HG03354 (cell line): ENCODE data around the gene TENT4B.
"Not testable (repeated sequence)": the region's sequence is repeated elsewhere in the genome, so short reads cannot be mapped to it uniquely, and the experiment has no call there.

Experiments
- ATAC-seq: cut with Tn5 transposase; IDR thresholded peaks from one replicate; pipeline ENCODE4 v1.9.1; 2021; ENCODE audit warnings: mild to moderate bottlenecking; ENCODE audit not compliant: unreplicated experiment, poor library complexity, severe bottlenecking

TENT4B gene

DNA sequence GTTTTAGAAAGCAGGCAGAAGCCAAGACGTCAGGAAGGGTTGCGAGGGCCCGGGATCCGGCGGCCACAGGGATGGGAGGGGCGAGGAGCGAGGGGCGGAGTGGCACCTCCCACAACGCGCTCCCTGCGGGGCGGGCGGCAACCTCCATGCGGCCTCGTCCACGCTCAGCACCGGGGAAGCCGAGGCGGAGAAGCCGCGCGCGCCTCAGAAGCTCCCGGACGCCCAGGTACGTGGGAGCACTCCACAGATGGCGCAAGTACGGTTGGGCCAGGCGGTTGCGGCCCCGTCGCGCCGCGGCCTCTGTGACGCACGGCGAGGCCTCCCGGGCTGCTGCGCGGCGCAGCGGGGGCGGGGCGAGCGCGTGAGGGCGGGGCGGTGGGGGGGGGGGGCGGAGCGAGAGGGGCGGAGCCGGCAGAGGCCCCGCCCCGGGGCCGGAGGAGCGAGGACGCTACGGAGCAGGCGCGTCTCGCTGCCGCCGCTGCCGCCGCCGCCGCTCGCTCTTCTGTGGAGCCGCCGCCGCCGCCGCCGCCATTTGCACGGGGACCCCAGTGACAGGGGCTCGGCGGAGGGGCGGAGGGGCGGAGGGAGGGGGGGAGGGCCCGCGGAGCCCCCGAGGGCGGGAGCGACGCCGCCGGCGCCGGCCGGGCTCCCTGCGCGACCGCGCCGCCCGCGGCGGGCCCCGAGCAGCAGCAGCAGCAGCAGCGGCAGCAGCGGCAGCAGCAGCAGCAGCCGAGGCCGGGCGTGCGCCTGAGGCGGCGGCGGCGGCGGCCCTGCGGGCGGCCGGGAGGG lies at the start of gene TENT4B:
TENT4B (plus strand) TSS at position 500 of the 789 bp plus-strand sequence. CDS start 316 bp downstream, outside the sequence.
- ATAC-seq: peak; percentile 83

DNA sequence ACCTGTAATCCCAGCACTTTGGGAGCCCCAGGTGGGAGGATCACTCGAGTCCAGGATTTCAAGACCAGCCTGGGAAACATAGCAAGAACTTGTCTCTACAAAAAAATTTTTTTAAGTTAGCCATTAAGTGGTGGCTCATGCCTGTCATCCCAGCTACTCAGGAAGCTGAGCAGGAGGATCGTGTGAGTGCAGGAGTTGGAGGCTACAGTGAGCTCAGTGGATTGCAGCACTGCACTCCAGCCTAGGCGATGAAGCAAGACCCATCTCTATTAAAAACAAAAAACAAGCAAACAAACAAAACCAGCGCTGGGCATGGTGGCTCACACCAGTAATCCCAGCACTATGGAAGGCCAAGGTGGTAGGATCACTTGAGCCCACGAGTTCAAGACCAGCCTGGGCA lies 49.3 kb upstream of the TENT4B start:
- ATAC-seq: no peak

DNA sequence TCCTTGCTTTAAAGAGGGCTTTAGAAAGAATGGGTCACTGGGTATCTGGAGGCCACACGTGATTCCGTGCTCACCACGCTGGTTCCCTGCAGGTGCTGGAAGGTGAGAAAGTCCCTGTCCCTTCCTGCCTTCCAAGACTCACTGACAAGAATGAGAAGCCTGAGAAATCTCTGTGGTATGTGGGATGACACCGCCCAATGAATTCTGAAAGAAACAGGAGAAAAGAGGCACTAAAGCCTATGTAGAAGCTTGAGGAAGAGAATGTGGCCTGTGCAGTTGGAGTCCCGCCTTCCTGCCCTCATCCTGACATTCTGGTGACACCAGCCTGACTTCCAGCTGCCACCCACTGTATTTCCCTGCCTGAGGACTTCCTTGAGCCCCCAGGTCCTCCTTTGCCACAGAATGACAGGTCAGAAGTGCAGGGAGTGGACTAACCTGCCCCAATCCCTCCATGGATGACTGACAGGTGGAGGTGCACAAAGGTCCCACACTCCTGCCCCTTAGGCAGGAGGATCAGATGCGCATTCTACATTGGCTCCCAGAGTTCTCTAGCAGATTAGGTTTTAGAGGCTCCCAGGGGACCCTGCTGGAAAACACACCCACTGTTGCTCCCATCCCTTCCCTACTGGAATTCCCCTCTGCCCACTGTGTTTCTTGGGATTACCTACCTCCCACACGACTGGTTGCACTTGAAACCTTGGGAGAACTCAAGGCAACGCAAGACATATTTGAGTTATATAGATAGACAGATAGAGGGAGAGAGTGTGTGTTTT lies 38.6 kb upstream of the TENT4B start:
- no peak for ATAC-seq

DNA sequence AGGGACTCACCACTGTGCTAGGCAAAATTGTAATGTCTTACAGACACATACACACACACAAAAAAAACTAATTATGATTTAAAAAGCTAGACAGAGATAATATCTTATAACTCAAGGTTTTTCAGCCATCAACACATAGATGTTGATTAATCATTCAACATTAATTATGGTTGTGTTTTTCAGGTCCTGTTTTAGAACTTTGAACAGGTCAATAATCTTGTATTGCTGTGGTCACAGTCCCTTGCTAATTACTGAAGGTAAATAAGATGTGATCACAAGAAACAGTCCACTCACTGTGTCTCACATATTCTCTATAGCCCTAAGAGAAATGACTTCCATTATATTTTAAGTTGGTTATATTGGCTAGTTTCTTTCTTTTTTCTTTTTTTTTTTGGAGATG lies 32.4 kb upstream of the TENT4B start:
- no peak for ATAC-seq

DNA sequence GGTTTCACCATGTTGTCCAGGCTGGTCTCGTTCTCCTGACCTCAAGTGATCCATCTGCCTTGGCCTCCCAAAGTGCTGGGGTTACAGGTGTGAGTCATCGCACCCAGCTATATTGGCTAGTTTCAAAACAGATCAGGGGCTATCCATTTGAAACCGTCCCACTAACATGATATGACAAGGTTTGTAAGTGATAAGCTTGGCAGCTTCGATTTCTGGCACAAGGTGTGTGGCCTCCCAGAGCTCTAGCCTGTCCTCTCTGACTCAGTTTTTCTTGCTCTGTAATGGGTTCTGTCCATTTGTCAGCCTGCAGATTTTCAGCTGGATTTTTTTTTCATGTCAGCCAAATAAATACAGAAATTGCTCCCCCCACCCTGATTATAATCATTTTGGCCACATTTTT lies 31.8 kb upstream of the TENT4B start:
- ATAC-seq: peak; percentile 58

DNA sequence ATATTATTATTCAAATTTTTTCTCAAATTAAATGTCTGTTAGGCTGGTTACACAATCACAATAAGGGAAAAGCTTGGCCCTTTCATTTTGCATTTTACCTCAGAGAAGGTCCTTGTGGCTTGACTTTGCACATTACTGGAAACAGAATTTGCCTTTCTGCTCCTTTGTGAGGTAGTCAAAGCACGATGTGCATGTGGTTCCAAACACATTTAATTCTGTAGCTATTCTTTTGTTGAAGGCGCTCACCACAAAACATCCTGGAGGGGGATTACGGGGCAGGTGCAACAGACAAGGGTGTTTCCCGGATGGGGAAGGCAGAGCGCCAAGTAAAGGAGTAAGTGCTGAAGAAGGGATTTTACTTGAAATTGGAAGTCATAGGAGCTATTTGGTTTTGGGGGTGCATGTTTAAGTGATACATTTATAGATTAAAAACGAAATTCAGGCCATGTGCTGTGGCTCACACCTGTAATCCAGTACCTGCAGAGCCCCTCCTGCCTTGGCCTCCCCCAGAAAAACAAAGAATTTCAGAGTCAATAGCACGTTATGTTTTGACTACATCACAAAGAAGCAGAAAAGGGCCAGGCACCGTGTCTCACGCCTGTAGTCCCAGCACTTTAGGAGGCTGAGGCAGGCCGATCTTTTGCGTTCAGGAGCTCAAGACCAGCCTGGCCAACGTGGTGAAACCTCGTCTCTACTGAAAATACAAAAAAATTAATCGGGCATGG lies 31.2 kb upstream of the TENT4B start:
- peak; percentile 68 for ATAC-seq

DNA sequence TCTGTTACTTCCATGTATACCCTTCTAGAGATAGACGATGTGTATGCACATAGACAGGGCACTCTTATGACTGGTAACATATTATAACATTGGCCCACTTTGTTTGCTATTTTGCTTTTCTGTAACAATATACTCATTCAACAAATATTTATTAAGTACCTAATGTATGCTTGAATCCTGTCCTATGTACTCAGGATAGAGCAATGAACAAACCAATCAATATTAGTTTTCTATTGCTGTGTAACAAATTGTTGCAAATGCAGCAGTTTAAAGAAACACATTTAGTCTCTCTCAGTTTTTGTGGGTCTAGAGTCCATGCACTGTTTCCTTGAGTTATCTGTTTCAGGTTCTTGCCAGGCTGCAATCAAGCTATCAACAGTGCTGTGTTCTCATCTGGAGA lies 29.7 kb upstream of the TENT4B start:
- ATAC-seq: no peak

DNA sequence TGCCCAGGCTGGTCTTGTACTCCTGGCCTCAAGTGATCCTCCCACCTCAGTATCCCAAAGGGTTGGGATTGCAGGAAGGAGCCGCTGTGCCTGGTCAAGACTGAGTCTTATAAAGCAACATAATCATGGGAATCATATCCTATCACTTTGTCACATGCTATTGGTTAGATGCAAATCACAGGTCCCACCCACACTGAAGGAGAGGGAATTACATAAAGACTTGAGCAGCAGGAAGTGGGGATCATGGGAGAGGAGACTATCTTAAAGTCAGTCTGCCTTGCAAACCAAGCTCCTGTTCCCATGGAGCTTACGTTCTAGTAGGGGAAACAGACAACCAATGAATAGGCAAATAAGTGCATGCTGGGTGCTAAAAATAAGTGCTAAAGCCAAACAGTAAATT lies 28.3 kb upstream of the TENT4B start:
- no peak for ATAC-seq

DNA sequence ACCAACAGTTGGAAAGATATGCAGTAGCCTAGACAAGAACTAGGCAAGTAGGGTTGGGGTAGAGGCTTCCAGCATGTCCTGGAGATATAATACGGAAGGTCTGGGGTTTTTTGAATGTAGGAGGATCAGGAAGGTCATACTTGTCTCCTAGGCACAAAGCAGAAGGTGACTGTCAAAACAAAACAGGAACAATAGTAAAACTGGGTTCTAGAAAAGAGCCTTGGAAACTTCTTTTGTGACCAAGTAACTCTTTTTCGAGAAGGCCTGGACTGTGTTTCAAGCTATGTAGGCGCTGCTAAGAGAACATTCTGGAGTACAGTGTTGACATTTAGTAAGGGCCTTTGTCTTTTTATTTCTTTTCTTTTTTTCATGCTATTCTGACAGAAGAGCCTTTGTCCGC lies 26.9 kb upstream of the TENT4B start:
- no peak for ATAC-seq

DNA sequence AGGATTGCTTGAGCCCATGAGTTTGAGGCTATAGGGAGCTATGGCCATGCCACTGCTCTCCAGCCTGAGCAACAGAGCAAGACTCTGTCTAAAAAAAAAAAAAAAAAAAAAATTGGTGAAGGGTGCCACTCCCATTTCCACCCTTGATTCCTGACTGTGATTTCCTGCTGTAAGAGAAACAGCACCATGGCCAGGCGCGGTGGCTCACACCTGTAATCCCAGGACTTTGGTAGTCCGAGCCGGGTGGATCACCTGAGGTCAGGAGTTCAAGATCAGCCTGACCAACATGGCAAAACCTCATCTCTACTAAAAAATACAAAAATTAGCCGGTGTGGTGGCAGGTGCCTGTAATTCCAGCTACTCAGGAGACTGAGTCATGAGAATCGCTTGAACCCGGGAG lies 20.5 kb upstream of the TENT4B start:
- ATAC-seq: not testable (repeated sequence)

DNA sequence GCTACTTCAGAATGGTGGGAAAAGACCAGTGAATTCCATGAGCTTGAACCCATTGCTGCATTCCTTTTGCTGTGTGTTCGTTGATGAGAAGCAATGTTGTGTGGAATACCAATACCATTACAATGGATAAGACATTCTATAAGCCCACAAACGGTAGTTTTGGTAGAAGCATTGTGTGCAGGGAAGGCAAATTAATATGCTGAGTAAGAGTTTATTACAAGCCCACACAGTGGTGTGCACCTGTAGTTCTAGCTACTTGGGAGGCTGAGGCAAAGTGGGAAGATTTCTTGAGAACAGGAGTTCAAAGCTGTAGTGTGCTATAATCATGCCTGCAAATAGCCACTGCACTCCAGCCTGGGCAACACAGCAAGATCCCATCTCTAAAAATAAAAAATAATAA lies 19.9 kb upstream of the TENT4B start:
- ATAC-seq: no peak

DNA sequence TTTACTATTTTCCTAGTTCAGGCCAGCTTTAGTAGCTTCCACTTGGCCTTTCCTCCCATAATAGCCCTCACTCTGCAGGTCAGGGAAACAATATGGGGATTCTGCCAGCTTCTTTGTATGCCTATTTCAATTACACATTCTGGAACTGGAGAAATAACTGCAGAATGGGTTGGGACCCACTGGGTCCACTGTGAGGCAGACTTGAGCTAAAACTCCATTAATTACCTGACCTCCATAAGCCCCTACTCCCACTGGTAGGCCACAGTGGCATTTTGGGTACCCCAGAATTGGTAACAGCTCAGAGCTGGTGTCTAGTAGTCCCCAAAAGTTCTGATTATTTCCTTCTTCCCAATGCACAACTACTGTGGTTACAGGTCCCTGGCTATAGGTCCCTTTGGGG lies 16.7 kb upstream of the TENT4B start:
- no peak for ATAC-seq

DNA sequence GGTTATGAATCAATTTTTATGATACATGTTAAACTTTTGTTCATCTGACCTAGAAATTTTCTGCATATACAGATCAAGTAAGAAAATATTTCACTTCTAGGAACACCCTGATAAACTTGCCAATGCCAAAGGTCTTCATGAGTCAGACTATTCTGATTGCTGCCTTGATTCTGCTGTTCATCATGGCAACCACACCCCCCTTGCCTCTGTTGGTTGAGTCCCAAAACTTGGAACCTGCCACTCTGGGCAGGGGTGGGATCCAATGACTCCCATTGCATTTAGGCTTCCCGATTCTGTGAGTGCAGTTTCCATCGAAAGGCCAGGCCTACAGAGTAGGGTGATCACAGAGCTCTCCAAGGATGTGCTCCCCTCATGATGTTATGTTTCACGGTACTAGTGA lies 15.8 kb upstream of the TENT4B start:
- no peak for ATAC-seq

DNA sequence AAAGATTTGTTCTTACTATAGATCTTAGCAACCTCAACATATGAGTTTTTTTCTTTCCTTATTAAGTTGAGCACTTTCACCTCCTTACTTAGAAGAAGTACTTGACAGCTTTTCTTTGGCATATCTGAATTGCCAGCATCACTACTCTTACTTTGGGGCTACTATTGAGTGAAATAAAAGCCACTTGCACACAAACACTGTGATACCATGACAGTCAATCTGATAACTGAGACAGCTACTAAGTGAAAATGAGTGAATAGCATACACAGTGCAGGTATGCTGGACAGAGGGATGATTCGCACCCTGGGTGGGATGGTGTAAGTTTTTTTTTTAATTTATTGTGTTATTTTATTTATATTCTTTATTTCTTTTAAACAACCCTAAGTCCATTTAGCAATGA lies 13.5 kb upstream of the TENT4B start:
- no peak for ATAC-seq

DNA sequence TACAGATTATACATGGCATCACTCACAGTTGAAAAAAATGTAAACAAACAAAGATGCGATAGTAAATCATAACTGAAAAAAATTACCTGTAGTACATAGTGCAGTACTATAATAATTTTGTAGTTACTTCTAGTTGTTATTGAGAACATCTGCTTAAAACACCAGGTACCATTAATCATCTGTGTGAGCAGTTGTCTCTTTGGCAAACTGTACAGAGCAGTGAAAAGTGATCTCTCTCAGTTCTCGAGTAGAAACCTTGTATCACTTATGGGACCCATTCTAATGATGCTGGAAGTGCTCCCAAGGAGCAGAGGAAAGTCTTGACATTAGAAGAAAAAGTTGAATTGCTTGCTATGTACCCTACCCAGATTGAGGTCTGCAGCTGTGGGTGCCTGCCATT lies 8.9 kb upstream of the TENT4B start:
- ATAC-seq: no peak

DNA sequence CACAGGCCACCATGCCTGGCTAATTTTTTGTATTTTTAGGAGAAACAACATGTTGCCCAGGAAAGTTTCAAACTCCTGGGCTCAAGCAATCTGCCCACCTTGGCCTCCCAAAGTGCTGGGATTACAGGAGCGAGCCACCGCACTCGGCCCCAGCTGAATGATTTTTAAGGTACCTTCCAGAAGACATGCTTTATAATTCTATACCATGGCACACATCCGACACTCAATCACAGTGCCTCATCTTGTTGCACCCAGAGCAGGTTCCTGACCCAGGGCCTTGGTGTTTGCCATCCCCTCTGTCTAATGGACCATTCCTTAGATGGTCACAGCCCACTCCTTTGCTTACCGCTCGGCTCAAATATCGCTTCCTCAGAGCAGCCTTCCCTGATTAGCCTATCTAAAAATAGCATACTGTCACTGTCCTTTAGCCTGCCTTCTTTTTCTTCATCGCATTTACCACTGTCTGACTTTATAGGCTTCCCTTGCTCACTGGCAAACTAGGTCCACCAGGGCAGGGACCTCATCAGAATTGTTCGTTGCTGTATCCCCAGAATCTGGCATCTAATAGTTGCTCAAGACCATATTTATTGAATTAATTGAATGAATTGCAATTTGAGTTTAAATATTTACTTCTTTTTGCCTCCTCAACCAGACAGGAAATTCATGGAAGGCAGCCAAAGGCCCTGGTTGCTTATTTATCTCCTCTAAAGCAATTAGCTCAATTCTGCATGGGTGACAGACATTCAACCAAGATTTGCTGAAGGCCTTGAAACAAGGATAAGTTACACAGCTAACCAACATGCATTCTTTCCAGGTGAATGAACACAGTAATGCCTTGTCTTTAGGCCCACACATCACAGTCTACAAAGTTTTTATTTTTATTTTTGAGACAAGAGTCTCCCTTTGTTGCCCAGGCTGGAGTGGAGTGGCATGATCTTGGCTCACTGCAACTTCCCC lies 6.3 kb upstream of the TENT4B start:
- ATAC-seq: no peak

DNA sequence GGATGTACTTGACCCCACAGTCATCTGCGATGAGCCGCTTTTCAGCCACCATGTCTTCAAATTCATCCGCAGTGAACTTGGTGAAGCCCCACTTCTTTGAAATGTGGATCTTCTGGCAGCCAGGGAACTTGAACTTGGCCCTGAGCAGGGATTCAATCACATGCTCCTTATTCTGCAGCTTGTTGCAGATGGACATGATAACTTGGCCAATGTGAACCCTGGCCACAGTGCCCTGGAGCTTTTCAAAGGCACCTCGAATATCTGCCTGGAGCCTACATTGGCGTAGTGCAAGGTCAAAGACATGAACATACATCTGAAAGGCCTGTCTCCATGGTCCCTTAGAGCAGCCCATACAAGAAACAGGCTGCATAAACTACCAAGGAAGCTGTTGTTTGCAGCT lies 1.8 kb upstream of the TENT4B start:
- no peak for ATAC-seq

DNA sequence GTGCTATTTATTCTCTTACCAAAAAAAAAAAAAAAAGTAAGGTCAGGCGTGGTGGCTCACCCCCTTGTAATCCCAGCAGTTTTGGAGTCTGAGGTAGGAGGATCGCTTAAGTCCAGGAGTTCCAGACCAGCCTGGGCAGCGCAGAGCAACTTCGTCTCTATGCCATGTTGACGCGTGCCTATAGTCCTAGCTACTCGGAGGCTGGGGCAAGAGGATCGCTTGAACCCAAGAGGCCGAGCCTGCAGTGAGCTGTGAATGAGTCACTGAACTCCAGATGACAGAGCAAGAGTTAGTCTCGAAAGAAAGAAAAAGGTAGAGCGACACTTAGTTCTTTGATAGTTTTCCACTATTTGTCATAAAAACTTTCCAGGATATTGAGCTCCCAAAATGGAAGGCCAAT lies 1.4 kb upstream of the TENT4B start:
- ATAC-seq: no peak

DNA sequence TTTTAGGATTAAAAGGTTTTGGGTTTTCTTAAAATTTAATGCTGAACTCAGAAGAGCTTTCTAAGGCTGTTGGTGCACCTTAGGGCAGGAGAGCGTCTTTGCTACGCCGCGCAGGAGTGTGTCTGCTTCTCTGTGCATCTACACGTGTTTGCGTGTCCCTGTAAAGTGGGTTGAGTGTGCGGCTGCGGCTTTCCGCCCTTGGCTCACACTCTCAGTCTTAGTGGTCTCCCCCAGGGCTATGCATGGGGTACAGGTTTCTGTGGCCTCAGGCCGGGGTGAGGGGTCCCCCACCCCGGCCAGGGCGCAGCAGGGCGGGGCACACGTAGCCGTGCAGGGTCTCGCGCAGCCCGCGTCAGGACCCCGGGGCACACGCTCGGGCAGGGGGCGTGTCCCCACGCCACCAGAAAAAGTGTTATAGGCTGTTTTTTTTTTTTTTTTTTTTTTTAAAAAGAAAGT lies 727 bp upstream of the TENT4B start:
- peak; percentile 58 for ATAC-seq
